Ureter (tissue), 1 donor: Measurements from ENCODE around the gene PHF21A. TPM values are rescaled to one million over a fixed set of nuclear protein-coding genes. Genes with fewer than 3 reads are reported as not detected.
A peak's percentile ranks its signal among the peaks of the same experiment; 100 is the strongest.
"Not testable (repeated sequence)": the region's sequence is repeated elsewhere in the genome, so short reads cannot be mapped to it uniquely, and the experiment has no call there.

Experiments
- DNase-seq: peaks from one replicate; pipeline ENCODE4 v3.0.0-alpha.2; 2020; ENCODE audit warnings: low spot score
- total RNA-seq: library from RNA; stranded (reverse); gene quantifications from one replicate; pipeline ENCODE4 v1.2.4, GENCODE V29; 2023
- donor health status: DM: yes; HTN: yes; CAD: no.

Gene PHF21A
- total RNA-seq, 1 donor from 2014 or later: 51.1 TPM

DNA sequence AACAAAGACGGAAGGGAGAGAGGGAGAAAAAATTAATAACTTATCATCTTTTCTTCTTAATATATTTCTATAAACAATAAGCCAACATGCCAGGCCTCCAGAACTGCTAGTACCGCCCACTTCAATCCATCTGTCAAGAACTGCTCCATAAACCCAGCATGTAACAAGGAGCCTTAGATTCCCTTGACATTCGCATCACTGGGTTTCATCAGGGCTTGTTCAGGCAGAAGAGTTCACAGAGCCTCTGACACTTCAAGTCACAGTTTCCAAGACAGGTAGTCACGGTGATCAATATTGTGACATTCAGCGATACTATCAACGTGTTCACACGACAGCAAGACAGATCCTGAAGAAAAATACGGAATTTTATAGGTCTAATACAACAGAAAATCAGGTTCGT, 137.1 kb downstream of the PHF21A start:
- no peak for DNase-seq

GRCh38 chr11:45983471-45983845, 137.8 kb downstream of the PHF21A start:
- DNase-seq: no peak

- DNase-seq: no peak
Measured at GRCh38 chr11:45982656-45983470, 138.4 kb downstream of the PHF21A start.

DNA sequence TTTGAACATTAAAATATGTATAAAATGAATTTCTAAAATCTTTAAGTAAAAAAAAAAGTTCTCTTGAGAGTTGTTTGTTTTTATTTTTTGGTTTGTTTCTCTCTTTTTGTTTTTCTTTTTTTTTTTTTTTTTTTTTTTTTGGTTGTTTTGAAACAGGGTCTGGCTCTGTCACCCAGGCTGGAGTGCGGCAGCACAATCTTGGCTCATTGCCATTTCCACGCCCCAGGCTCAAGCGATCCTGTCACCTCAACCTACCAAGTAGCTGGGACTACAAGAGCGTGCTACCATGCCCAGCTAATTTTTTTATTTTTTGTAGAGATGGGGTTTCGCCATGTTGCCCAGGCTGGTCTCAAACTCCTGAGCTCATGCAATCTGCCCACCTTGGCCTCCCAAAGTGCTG, 139.4 kb downstream of the PHF21A start:
- not testable (repeated sequence) for DNase-seq

- DNase-seq: no peak
Measured at GRCh38 chr11:45974806-45975205, 146.4 kb downstream of the PHF21A start.

DNA sequence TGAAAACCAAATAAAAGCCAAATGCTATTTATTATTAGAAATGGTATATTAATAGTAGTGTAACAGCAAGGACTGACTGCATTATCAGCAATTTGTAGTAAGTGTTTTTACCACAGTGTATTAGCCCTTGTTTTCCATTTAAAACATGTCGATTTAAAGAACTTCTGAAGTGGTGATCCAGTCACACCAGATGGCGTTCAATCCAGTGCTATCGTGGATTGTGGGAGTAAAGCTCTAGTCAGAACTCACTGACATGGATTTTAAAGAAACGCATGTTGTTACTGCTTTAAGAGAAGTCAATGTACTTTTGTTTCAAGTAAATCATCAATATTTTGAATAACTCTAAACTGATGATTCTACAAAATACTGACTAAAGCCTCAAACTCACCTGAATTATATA, 147.7 kb downstream of the PHF21A start:
- no peak for DNase-seq

DNA sequence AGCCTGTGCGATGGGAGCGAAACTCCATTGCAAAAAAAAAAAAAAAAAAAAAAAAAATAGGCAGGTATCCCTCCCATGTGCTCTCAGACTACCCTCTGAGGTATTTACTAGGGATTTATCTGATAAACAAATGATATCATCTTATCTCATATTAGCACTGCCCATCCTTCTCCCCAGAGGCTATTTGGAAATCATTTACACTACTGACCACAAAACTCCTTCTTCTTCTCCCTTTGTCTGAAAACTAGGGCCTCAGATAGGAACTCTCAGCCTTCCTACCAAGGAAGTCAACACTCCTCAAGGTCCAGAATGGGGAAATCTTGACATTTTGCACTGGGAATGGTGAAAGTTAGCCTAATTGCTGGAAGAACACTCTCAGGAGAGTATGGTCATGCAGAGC, 152.4 kb downstream of the PHF21A start:
- DNase-seq: no peak

GRCh38 chr11:45967506-45967905, 153.7 kb downstream of the PHF21A start:
- no peak for DNase-seq

DNA sequence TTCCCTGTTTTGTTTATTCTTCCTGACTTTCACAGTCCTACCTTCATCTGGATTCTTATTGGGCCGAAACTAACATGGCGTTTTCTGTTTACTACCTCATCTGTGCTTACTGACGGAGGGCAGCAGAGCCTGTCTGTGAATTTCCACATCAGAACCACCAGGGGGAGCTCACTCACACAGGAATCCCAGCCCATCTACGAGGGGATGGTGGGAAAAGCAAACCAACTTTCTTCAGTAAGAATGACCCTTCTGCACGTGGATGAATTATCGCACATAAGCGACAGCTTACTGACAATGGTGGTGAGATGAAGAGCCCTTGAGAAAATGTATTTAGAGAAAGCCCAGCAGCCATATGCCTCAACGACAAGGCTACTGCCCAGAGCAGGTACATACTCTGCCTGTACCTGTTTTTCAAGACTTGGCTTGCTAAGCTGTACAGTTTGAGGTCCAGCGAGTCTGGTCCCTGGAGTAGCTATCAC, 156.3 kb downstream of the PHF21A start:
- DNase-seq: peak; percentile 71

DNA sequence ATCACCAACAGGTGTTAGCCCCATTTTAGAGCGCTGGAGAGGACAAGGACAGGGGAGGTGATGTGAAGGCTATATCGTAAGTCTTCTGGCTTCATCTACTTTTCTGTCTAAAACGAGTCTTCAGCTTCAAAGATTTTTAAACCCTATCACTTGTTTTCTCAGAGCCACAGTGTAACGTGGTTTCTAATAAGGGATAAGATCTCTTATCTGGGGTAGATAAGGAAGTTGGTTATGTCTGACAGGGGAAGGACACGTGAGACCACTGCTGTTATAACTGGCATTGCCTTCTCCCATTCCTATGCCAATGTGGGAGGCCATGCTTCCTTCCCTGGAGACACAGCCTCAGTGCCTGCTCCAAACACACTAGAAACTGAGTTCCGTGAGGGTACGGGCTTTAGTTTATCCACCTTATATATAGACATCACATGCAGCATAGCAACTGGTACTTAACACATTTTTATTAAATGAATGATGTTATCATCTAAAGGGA, 159.5 kb downstream of the PHF21A start:
- DNase-seq: no peak

- DNase-seq: no peak
Measured at GRCh38 chr11:45960387-45961095, 160.7 kb downstream of the PHF21A start.

- no peak for DNase-seq
Measured at GRCh38 chr11:45959851-45960250, 161.4 kb downstream of the PHF21A start.

- no peak for DNase-seq
Measured at GRCh38 chr11:45949992-45950407, 171.3 kb downstream of the PHF21A start.

DNA sequence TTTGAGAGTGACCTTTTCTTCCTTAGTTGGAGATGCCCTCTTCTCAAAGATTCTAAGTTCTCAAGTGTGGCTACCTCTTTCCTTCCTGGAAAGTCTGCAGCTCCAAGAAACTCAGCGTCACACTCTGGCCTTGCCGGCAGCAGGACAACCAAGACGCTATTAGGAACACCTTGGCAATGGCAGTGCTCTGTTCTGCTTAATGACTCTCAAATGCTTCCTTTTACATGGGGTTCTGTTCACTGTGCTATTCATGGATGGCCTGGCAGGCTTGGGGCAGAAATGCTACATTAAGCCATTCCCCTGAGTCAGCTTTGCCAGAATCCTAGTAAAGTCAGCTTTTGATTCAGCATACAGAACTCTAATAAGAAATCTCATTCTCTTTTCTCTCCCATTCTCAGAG, 172.9 kb downstream of the PHF21A start:
- DNase-seq: no peak

DNA sequence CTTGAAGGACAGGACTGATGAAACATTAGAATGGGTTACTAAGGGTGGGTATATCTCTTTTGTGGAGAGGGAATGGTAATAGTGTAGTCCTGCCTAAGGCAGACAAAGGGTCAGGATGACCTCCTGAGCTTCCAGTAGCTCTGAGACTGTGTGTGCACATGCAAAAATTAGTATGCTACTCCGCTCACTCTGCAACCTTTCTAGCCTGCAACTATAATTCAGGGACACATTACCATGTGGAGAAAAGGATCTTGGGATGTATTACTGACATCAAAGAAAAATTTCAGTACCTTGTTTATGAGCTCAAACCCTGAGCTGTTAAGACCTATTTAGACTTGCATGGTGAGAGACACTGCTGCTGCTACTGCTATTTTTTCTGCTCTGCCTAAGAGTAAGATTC, 173.4 kb downstream of the PHF21A start:
- DNase-seq: no peak

DNA sequence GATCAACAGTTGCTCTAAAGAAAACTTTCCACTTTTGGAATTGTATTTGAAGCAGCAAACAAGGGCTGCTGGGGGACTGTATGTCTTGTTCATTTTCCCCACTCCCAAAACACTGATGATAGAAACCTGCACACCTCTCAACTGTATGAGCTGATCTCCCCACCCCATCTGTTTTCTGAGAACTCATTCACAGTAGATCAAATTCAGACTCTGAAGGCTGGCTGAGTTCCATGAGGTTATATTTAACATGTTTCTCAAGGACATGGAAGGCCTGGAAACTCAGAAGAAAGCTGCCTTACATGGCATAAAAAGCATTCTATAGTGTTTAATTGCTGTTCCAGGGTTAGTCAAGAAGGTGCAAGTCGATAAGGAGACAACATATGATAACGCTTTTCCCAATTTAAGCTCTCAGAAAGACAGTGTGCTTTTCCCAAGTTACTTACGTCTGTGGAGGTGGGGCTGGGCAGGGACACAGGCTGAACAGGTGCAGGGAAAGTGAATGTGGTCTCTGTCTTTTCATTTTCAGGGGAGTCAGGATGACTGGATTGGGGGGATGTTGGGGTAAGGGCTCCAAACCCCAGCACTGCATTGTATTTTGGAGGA, 175.8 kb downstream of the PHF21A start:
- DNase-seq: no peak

- DNase-seq: no peak
Measured at GRCh38 chr11:45942381-45942780, 178.9 kb downstream of the PHF21A start.

DNA sequence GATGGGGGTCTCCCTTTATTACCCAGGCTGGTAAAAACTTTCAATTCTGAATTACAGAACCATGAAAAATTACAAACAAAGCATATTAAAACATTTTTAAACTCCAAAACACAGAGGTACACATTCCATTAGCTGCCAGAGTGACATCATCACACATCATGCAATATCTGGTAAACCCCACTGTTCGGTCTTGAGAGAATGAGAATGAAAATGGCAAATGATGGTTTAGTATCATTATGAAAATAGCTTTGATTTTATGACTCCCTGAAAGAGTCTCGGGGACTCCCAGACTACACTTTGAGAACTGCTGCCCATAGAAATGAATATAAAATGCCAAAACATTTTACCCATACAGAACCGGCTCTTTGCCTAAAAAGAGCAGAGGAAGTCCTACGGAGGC, 180.0 kb downstream of the PHF21A start:
- DNase-seq: no peak

DNA sequence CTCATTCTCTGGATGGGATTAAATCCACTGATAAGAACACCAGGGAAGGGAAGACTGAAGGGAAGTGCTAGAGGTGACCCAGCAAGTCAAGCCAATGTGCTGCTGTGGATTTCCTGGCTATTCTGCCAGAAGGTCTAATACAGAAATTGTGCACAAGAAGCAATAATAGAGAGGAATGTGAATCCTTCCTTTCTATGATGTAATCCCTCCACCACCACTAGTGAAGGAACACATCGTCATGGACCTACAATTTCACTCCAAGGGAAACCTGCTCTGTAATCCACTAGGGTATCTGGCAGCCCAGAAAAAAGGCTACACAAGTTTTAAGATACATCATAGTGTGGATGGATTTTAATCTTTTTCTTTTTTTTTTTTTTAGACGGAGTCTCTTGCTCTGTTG, 181.4 kb downstream of the PHF21A start:
- DNase-seq: no peak

- DNase-seq: no peak
Measured at GRCh38 chr11:45937916-45938315, 183.3 kb downstream of the PHF21A start.

GRCh38 chr11:45936511-45937054, 184.7 kb downstream of the PHF21A start:
- DNase-seq: no peak

GRCh38 chr11:45935349-45936064, 185.7 kb downstream of the PHF21A start:
- DNase-seq: no peak
